ENCODE measurements around the gene OR6A2.
"Not testable (repeated sequence)": the region's sequence is repeated elsewhere in the genome, so short reads cannot be mapped to it uniquely, and the experiment has no call there.

The OR6A2 gene

DNA sequence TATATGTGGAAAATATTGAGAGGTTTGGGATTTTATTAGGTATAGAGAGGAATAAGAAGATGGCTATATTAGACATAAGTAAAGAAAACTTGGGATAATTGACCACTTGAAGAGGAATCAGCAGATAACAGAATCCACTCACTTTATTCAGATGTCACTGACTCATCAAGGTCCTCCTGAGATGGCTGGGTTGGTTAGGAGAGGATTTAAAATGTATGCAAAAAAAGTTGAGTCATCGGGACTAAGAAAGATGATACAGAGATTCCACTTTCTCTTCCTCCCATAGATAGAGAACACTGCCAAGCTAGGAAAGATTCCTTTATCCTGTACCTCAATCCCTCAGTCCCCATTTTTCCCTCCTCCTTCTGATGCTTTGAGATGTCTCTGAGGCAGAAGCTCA lies at the start of gene OR6A2:
Gene OR6A2, minus strand, starts transcription at position 288 of the 400 bp plus-strand sequence. CDS start 3,981 bp downstream, outside the sequence.
- no peak for DNase-seq (ENCODE audit: low read depth)

DNA sequence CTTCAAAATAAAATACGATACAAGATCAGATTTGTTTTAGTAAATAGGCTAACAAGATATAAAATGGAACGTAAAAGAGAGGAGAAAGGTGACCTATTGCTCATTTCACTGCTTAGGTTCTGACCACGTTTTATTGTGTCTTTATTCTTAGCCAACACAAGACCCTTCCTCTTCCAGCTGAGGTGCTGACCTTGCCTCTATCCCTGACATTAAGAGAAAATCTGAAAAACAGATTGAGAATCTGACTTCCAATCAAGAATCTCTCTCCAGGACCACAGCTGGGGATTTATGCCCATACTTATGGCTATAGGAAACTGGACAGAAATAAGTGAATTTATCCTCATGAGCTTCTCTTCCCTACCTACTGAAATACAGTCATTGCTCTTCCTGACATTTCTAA lies 45.9 kb upstream of the OR6A2 start, which contains the start of gene OR10A5:
Gene OR10A5, plus strand, starts transcription at position 301 of the 400 bp plus-strand sequence. Its CDS starts 0 bp downstream, at position 301.
- no peak for DNase-seq (ENCODE audit: low read depth)

DNA sequence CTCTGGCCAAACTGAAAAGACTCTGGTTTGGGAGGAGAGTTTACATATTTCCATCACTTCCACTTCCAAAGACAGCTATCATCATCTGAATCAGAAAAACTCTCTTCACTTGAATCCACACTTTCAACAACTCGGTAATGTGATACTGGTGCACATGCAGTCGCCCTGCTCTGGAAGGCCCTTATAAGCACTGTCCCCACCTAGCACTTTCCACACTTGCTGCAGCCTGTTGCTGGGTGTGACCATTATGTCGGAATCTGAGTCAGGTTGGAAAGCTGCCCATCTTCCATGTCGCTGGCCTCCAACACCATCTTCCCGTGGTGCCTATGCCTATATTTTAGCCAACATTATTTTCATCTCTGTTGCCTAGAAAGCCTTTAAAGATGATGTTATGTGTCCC lies 44.9 kb upstream of the OR6A2 start:
- DNase-seq (ENCODE audit: low read depth) = no peak

DNA sequence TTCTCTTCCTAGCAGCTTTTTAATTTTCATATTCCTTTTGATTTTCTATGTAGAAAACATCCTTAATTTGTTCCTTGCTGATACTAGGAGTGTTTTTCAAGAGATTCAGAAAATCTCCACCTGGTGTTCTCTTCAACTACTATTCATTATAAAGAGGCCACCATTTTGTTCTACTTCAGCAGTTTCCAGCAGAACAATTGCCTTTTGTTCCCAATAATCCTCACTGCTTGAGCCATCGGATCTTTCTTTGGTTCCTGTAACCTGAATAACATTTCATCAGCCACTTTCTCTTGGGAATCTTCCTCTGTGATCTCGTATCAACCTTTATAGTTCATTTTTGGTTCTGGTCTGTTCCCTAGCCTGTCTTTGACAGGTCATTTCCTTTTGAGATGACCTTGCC lies 44.2 kb upstream of the OR6A2 start:
- DNase-seq (ENCODE audit: low read depth) = no peak

DNA sequence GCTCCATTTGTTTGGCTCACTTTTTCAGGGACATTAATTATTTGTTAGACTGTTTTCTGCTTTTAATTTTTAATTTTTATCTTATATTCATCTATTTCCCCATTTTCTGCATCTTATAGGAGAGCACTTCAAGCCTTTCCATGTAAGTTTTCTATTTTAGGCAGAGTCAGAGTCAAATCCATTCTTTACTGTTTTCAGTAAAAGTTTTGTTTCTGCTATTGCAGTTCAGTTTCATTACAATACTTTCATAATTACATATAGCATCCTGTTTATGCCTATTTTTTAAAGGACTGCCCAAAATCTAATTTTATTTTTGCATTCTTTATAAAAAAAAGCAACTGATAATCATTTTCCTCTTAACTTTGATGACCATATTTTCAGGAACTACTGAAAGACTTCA lies 42.2 kb upstream of the OR6A2 start:
- DNase-seq (ENCODE audit: low read depth) = no peak

DNA sequence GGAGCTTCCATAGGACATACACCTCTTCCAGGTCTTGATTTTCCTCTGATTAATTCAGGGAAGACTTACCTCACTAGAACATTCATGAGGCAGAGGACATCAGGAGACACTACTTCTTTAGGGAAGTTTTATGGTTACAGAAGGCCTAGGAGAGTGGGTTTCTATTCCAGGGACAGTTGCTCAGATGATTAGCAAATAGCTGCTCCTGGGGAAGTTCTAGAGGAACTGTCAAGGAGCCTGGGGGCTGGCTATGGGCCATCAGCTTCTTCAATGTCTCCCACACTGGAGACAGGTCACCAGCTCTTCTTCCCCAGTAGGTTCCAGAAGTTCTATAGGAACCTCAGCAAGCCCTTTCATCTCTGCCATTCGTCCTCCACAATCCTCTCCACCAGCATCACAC lies 34.5 kb upstream of the OR6A2 start:
- DNase-seq (ENCODE audit: low read depth) = no peak

DNA sequence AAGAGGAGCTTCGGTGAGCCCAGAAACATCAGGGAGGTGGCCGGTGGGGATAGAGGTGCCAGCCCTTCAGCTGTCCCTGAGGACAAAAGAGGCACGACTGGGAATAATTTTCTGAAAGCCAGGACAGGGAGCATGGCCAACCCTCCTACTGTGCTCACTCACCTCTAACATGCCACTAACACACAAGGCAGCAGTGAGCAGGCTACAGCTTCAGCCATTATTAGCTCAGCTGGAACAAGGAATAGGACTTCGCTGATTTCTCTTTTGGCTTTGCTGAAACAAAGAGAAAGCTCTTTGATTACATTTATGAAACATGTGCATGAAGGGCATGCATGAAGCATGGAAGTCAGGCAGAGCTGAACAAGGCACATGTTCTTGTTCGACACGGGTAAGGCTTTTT lies 33.9 kb upstream of the OR6A2 start:
- DNase-seq (ENCODE audit: low read depth) = no peak

DNA sequence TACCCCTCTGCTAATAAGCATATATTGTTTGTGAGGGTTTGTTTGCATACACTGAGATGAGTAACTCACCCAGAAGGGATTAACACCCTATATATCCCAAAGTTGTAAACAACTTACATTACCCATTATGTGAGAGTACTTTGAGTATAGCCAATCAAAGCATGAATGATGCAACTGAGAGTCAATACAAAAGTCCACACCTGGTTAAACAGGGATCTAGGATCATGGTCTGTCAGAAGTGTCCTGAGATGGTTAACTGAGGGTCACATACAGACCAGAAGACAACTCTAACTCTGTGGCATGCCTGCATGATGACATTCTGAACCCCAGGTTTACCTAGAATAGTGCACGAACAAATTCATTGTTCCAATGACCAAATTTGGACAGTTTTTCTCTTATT lies 28.6 kb upstream of the OR6A2 start:
- DNase-seq (ENCODE audit: low read depth) = no peak

DNA sequence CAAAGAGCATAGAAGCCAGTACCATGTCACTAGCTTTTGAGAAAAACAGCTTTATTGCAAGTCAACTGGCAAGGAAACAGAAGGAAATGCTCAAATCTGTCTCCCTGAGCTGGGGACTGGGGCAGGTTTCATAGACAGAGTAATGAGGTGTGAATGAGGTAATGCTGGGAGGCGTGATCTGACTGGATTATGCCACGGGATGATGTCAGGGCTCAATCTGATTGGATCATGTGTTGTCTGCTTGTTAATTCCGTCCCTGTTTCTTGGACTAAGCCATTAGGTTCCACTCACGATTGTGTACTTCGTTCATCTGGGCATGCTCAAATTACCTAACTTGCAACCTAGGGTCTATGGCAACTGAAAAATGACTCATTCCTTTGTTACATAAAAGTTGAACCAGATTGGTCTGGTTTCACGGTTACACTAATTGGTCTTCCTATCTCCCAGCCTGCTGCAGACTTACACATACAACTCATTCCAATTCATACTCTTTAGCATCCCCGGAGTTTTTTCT lies 25.8 kb upstream of the OR6A2 start:
- no peak for DNase-seq (ENCODE audit: low read depth)

DNA sequence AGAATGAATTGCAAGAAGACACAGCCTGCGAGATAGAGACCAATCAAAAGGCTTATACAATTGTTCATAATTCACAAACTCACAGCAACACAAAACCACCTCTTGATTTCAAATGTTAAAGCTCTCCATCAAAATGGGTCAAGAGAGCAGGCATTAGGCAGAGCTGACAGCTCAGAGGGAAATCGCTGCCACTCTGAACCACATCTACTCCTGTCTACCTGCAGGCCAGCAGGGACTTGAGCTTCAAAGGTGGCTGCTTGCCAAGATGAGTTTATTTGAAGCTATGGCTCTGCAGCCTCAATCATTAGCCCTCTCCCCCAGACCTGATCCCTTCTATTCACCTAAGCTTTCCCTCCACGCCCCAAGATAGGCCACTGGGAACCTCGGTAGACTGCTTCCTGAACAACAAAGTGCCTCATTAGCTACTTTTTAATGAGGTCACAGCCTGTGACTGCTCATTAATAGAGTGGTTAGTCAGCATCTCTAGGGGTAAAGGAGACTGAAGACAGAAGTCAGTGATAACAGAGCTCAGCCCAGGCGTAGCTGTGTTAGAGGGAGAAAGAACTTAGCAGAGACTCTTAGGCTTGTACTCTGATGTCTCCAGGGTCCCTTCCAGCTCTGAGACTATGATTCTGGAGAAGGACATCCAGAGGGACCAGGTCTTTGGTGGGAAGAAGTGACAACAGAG lies 24.8 kb upstream of the OR6A2 start:
- DNase-seq (ENCODE audit: low read depth) = no peak

DNA sequence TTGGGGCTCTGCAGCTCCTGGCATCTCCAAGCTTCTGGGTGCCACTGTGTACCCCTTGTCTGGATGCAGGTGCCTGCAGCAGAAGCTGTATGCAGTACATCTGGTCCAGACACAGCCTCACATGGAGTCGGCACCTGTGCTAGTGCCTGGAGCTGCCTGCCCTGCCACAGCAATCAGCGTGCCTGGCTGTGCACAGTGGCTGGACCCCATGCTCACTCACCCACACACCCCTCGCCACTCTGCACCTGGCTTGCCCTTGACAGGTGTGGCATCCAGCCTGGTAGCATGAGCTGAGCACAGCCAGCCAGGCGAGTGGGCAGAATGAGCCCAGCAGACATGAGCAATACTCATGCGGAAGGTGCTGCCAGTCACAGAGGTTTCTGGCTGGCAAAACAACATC lies 19.5 kb upstream of the OR6A2 start:
- DNase-seq (ENCODE audit: low read depth) = no peak

DNA sequence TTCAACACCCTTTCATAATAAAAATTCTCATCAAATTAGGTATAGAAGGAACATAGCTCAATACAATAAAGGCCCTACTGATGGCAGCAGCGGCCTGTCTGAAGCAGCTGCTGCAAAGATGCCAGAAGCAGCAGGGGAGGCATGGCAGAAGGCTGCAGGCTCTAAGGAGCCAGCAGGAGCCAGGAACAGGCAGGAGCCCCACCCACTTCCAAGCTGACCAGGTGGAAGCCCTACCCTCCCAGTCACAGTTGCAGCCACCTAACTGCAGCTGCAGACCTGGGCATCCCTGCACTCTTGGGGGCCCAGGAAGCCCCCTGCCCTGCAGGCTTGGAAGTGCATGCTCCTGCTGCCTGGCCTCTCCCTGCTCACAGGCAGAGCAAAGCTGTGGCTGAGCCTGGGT lies 18.2 kb upstream of the OR6A2 start:
- DNase-seq (ENCODE audit: low read depth) = no peak

DNA sequence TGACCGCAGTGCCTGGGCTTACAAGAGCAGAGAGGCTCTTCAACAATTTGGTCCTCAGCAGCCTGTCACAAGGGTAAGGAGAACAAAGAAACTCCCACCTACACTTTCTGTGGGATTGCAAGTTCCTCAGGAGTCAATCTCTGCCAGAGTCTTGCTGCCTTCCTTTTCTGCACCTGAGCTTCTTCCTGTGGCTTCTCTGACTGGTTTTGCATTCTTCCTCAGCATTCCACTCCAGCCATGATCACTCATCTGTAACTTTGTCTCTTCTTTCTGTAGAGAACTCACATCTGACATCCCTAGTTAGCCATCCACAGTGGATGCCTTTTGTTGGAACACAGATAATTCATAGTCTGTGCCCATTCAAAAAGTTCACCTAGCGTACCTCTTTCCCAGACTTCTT lies 14.2 kb upstream of the OR6A2 start:
- DNase-seq (ENCODE audit: low read depth) = no peak

DNA sequence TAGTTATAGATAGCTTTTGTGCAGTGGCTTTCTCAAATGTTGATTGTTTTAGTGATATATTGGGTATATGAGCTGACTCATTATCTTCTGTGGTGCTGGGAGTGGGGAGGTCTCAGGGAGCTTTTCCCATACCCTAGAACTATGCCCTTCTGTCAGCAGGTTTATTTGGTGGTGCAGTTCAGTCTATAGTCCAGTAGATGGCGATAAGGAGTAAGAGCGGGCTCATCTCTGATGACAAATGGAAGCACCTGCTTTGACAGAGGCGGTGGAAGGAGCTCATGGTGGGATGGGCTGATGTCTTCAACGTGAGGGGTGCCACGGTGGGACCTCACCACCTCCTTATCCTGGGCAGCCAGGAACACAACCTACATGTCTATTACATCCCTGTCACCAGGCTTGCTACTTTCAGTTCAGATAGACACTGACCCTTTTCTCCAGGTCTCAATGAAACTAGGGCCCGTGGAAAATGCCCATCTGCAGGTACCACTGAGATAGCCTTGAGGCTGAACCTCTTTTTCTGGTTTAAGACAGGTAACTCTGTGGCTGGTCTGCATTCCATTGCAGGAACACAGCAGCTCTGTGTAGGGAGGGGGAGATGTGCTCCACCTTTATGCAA lies 13.0 kb upstream of the OR6A2 start:
- DNase-seq (ENCODE audit: low read depth) = no peak

DNA sequence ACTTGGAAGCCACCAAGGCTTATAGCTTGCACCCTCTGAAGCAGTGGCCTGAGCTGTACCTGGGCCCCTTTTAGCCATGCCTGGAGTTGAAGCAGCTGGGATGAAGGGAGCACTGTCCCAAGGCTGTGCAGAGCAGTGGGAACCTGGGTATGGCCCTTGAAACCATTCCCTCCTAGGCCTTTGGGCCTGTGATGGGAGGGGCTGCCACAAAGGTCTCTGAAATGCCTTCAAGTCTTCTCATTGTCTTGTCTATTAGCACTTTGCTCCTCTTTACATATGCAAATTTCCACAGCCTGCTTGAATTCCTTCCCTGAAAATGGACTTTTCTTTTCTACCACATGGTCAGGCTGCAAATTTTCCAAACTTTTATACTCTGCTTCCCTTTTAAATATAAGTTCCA lies 1.6 kb upstream of the OR6A2 start:
- not testable (repeated sequence) for DNase-seq (ENCODE audit: low read depth)

DNA sequence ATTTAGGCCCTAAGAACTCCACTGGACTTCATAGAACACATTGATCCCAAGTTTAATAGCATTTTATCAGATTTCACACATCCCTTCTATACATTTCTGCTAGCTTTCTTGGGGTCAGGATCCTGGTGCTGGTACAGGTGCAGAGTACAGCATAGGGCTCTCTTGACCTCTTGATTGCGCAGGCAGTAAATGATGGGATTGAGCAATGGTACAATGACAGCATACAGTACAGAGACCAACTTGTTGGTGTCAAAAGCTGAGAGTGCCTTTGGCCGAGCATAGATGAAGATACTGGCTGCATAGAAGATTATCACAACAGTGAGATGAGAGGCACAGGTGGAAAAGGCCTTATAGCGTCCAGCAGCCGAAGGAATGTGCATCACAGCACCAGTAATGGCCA lies 4.8 kb downstream of the OR6A2 start:
- no peak for DNase-seq (ENCODE audit: low read depth)

DNA sequence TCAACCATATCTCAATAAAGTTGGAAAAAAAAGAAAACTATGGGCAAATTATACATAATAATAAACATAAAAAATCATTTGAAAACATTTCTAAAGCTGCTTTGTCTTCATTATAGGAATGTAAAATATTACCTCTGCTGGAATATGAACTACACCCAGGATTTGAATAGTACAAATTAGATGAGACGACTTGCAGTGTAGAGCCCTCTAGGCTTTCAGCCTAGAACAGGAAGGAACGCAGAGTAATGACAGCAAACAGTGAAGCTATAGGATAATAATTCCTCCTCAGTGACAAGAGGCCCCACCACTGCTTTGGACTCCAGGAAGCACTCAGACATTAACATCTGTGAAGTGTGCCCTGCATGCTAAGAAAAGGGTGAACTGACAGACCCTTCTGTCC lies 8.9 kb downstream of the OR6A2 start:
- DNase-seq (ENCODE audit: low read depth) = no peak

DNA sequence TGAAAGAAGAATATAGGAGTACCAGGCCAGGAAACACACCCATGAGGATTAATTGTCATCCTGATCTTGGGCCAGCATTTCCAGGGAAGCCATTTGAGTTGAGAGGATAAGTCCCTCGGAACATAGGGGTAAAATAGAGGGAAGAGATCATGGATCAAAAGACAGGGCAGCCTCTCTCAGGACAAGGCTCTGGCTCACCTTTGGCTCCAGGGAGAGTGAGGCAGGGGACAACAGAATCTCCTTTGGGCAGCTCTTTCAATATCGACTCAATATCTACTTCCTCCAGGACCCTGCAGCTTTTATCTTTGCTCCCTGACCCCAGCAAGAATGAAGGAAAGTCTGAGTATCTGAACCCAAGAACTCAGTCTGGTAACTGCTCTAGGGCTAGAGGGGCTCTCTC lies 16.8 kb downstream of the OR6A2 start, which contains the start of gene OR2AG1:
Gene OR2AG1, plus strand, starts transcription at position 301 of the 400 bp plus-strand sequence. CDS start 2,018 bp downstream, outside the sequence.
- DNase-seq (ENCODE audit: low read depth) = no peak

DNA sequence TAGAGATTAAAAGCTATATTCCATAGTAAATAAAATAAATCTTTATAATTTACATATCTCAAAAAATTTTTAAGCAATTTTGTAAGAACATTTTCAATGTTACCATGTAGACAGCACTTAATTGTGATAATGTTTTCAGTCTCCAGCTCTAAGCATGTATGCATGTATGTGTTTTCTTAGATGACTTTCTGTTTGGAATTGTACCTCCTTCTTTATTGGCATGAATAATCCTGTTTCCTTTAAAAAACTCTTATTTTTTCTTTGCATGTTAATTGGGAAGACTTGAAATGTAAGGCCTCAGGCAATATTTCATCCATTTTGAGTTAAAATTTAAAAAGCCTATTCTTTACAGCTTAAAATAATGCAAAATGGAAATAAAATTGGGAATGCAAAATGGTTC lies 18.7 kb downstream of the OR6A2 start:
- DNase-seq (ENCODE audit: low read depth) = no peak

DNA sequence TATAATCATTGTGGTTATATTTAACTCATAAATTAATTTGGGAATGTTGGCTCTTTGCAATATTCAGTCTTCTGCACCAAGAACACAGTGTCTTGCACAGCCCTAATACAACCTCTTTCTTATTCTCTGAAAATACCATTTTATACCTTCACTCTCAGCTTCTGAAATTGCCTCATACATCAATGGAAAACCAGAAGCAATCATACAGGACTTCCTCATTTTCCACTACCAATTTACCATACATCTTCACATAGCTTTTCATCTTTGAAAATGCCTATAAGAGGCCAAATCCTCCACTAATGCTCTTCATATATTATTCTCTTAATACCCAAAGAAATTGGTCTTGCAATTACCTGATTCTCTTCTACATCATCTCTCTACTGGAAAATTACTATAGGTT lies 21.0 kb downstream of the OR6A2 start:
- DNase-seq (ENCODE audit: low read depth) = no peak

DNA sequence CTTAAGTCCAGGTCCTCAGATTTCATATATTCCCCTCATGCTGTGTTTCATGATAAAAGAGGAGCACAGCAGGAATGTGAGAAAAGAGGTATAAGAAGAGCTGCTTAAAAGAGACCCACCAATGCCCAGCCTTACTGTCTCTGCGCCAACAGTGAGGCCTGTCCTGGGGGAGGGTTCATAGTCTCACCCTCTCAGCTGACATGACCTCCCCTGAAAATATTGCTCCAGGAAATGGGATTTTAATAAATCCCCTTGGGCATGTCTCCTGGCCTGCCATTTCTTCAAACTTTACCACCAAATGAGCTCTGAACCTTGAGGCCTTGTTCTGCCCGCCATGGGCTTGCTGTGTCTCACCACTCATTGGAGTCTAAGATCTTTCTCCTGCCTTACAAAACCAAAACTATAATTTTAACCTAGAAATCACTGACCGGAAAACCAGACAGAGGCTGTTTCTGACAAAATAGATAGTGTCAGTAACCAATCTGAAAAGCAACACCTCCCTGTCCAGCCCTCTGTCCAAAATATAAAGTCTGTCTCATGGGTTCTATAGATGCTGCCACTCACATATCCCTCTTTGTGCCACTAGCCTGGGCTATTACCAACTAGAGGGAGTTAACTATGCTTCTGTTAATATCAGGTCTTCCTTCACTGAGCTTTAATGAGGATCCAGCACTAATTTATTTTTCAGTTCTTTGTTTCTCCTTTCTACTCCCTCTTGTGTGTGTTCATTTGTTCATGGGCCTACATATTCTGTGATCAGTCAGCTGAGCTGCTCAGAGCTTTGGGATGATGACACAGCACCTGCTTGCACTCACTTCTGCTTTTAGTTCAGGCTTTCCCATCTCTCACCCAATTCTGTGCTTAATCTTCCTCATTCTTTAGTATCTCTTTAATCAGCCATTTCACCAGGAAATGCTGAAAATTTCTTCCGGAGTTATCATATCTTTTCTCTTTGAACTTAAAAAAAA lies 27.3 kb downstream of the OR6A2 start, which contains the start of gene OR2AG2:
Gene OR2AG2, minus strand, starts transcription at position 51 of the 968 bp plus-strand sequence. CDS start 3,019 bp downstream, outside the sequence.
- DNase-seq (ENCODE audit: low read depth) = no peak

DNA sequence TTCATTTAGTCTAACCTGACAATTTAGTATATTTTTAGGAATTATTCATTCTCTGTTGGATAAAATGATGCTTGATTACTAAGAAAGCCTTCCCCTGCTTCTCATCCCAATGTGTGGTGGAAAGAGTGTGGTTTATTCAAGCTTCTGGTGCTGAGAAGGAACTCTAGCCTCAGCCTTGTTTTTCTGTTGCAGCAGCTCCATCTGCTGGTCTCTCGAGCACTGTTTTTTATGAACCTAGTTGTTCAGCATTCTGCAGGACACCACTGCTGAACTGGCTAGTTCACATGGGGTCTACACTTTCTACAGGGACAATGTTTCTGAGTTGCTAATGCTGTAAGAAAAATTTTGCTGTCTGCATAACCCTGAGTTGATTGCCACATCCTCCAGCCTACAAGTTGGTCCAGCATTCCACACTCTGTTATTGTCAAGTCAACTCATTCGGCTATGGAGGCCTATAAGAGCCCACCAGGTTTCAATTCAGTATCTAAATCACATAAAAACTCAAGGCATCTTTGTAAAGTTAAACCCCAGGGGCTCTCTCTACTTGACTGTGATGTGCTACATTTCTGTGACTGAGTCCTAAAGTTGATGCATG lies 42.0 kb downstream of the OR6A2 start:
- peak; percentile 40 for DNase-seq (ENCODE audit: low read depth)

All from activated T-cell treated with anti-CD3 and anti-CD28 coated beads for 1 hour (primary cell).